Progenitor cell of endocrine pancreas (in vitro differentiated cells): ENCODE results near the gene TBL1X. TPM values are rescaled to one million over a fixed set of nuclear protein-coding genes. Genes with fewer than 3 reads are reported as not detected.

Experiments used
- DNase-seq: peaks from one replicate; pipeline ENCODE4 v3.0.0; 2021; ENCODE audit warnings: low spot score; ENCODE audit not compliant: unreplicated experiment
- H3K27ac Mint-ChIP-seq: 2 replicates; pipeline ENCODE4 v1.8.0; 2021; ENCODE audit warnings: mild to moderate bottlenecking, moderate library complexity, mixed read lengths
- H3K27me3 Mint-ChIP-seq: 2 replicates; pipeline ENCODE4 v1.8.0; 2021; ENCODE audit warnings: mixed read lengths
- H3K36me3 Mint-ChIP-seq: 2 replicates; pipeline ENCODE4 v1.8.0; 2022; ENCODE audit warnings: mixed read lengths; ENCODE audit not compliant: insufficient read depth
- H3K4me1 Mint-ChIP-seq: 2 replicates; pipeline ENCODE4 v1.8.0; 2021; ENCODE audit warnings: low read depth, mixed read lengths
- H3K4me3 Mint-ChIP-seq: 2 replicates; pipeline ENCODE4 v1.8.0; 2021; ENCODE audit warnings: low read depth, mild to moderate bottlenecking, moderate library complexity, mixed read lengths
- H3K9me3 Mint-ChIP-seq: 2 replicates; pipeline ENCODE4 v1.8.0; 2021; ENCODE audit warnings: low read depth, mixed read lengths
- total RNA-seq: library from RNA; stranded (reverse); gene quantifications from 2 replicates; pipeline ENCODE4 v1.2.1, GENCODE V29; 2021
- TF ChIP-seq, protein P1 (sequence below): fragments of 200-600 bp; sonication (generic); IDR thresholded peaks from one replicate; pipeline ENCODE4 v1.5.0; 2021; ENCODE audit warnings: antibody characterized with exemption, mild to moderate bottlenecking; ENCODE audit not compliant: unreplicated experiment

The TBL1X gene
- total RNA-seq, 1 donor from 2014 or later = 42.7 TPM

DNA sequence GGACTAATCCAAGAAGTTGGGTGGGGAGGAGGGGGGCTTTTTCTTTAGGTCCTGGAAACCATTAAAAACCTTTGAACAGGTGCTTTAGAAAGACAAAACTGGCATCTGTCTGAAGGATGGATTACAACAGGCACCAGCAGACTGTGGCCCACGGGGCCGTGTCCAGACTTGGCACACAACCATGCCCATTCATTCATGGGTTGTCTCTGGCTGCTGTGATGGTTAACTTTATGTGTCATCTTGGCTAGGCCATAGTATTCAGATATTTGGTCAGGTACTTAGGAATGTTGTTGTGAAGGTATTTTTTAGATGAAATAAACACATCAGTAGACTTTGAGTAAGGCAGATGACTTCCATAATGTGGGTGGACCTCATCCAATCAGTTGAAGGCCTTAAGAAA is 45.5 kb downstream of the TBL1X start:
- Mint-ChIP-seq H3K4me1 (peaks cover 5% of the 10 kb centered on the region), H3K4me3 (no peak overlapping the region), H3K27me3 (no peaks in the 10 kb centered on the region), H3K9me3 (peaks cover 43% of the 10 kb centered on the region), H3K36me3 (peaks cover 30% of the 10 kb centered on the region), H3K27ac (no peak overlapping the region)
- no peak for DNase-seq
- TF ChIP-seq, protein P1, sequence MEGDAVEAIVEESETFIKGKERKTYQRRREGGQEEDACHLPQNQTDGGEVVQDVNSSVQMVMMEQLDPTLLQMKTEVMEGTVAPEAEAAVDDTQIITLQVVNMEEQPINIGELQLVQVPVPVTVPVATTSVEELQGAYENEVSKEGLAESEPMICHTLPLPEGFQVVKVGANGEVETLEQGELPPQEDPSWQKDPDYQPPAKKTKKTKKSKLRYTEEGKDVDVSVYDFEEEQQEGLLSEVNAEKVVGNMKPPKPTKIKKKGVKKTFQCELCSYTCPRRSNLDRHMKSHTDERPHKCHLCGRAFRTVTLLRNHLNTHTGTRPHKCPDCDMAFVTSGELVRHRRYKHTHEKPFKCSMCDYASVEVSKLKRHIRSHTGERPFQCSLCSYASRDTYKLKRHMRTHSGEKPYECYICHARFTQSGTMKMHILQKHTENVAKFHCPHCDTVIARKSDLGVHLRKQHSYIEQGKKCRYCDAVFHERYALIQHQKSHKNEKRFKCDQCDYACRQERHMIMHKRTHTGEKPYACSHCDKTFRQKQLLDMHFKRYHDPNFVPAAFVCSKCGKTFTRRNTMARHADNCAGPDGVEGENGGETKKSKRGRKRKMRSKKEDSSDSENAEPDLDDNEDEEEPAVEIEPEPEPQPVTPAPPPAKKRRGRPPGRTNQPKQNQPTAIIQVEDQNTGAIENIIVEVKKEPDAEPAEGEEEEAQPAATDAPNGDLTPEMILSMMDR = no peak

DNA sequence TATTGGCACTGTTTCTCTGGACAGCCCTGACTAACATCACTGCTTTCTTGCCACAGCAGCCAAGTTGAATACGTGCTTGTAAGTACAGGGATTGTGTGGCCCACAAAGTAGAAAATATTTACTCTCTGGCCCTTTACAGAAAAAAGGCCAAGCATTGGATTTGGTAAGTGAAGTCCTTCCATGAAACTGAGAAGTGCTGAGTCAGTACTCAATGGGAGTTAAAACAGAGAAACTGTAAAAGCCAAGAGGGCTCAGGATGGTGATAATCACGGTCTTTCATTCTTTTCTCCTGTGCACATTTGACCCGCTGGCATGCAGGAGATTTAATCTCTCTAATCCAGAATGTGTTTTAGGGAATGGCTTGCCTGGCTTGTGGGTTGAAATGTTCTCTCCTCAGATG is 46.1 kb downstream of the TBL1X start:
- peaks cover 26% of the 10 kb centered on the region for H3K36me3 Mint-ChIP-seq
- no peak overlapping the region for H3K27ac Mint-ChIP-seq
- DNase-seq = no peak
- TF ChIP-seq, protein P1 = no peak
- H3K4me1 Mint-ChIP-seq = peaks cover 8% of the 10 kb centered on the region
- no peak overlapping the region for H3K4me3 Mint-ChIP-seq
- H3K27me3 Mint-ChIP-seq = no peaks in the 10 kb centered on the region
- peaks cover 40% of the 10 kb centered on the region for H3K9me3 Mint-ChIP-seq

DNA sequence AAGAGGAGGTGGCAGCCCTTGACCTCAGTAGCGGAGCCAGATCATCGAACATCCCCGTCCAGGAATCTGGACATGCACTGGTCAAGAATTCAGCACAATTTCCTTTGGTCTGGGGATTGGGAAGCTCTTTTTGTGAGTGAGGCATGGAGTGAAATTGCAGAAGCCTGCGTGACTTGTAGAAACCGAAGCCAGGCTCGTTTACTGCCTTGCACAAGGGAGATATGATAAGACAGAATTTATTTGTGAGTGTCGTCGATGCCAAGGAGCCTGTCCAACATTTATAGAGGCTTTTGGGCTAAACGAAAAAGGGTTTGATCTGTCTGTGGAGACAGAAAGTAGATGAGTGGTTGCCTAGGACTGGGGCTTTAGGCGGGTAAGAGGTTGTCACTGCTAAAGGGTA is 50.6 kb downstream of the TBL1X start:
- H3K27me3 Mint-ChIP-seq = no peaks in the 10 kb centered on the region
- H3K27ac Mint-ChIP-seq = no peak overlapping the region
- TF ChIP-seq, protein P1 = no peak
- H3K4me1 Mint-ChIP-seq = peaks cover 22% of the 10 kb centered on the region
- H3K4me3 Mint-ChIP-seq = no peak overlapping the region
- peaks cover 9% of the 10 kb centered on the region for H3K36me3 Mint-ChIP-seq
- no peak for DNase-seq
- peaks cover 25% of the 10 kb centered on the region for H3K9me3 Mint-ChIP-seq

DNA sequence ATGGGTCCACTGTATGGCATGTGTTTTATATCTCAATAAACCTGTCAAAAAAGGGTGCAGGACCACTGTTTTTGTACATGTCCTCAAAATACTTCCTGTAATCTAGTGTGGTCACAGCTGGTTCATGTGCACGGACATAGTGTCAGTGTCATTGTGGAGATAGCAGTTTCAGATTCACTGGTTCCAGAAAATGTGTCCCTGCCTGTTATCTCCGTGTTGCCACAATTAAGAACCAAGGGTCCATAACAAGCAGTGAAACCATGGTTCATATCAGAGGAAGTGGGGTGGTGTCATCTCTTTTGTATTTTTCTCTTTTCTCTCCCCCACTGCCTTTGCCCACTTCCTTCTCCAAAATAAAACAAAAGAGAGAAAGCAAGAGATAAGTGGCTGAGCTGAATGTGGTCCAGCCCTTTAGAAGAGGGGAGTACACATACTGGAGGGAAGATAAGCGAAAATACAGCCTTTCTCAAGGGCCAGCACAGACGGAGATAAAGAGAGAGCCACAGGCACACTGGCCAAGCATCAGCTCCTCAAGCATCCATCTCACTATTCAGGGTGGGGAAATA is 51.2 kb downstream of the TBL1X start:
- no peak for DNase-seq
- Mint-ChIP-seq H3K4me3 (no peak overlapping the region), H3K27me3 (no peaks in the 10 kb centered on the region), H3K36me3 (peaks cover 9% of the 10 kb centered on the region), H3K4me1 (peaks cover 24% of the 10 kb centered on the region), H3K9me3 (peaks cover 26% of the 10 kb centered on the region), H3K27ac (no peak overlapping the region)
- TF ChIP-seq, protein P1 = no peak

DNA sequence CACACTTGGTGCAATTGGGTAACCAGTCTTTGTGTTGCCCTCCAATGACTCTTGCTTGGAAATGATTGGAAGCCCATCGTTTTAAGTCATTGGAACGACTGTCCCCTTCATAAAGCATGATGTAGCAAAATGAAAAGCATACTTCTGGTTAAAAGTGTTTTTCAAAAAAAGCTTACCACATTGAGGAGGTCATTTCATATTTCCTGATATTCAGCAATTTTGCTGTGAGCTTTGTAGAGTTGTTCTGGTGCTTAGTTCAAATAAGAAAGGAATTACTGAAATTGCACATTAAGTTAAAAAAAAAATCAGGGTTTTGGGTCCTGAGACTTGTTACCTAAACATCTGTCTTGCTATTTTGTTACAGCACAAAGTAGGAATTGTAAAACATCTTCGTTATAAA is 51.8 kb downstream of the TBL1X start:
- Mint-ChIP-seq H3K4me1 (peaks cover 24% of the 10 kb centered on the region), H3K4me3 (no peak overlapping the region), H3K27me3 (no peaks in the 10 kb centered on the region), H3K36me3 (peaks cover 9% of the 10 kb centered on the region), H3K27ac (peak overlapping the region; percentile 63), H3K9me3 (peaks cover 26% of the 10 kb centered on the region)
- TF ChIP-seq, protein P1 = no peak
- no peak for DNase-seq
